CD4-positive, alpha-beta T cell (primary cell): ENCODE data around the gene FUZ. TPM values are rescaled to one million over a fixed set of nuclear protein-coding genes. Genes with fewer than 3 reads are reported as not detected.

Experiments used
- ATAC-seq: fragments of 200-7000 bp; cut with Tn5 transposase; one replicate; pipeline ENCODE4 v1.10.0; 2022; ENCODE audit warnings: mild to moderate bottlenecking; ENCODE audit not compliant: poor library complexity
- CTCF ChIA-PET: fragments of 350-600 bp; sonication (Branson Sonifier 250); formaldehyde crosslinking; loops from one replicate; lab custom pipeline; 2021; ENCODE audit warnings: antibody characterized with exemption, inconsistent platforms; lab: Charles Lee
- POLR2A ChIA-PET: fragments of 350-600 bp; sonication (Branson Sonifier 250); formaldehyde crosslinking; loops from one replicate; lab custom pipeline; 2021; ENCODE audit warnings: antibody characterized with exemption, inconsistent platforms; lab: Charles Lee
- DNase-seq, 14 experiments: peaks; one replicate each; pipeline ENCODE4 v3.0.0-alpha.2; 2013 to 2020; ENCODE audit warnings: mixed read lengths in 2 of 14
- H3K27ac ChIP-seq, 2 donors: one replicate each; pipeline versions ENCODE4 v1.5.1 to v1.7.0; 2013; ENCODE audit warnings: low read length in 2 of 2, low read depth in 1 of 2, mild to moderate bottlenecking in 1 of 2
- H3K27me3 ChIP-seq, 2 experiments: 1 replicate in 1 of 2; 2 replicates in 1 of 2; pipeline versions ENCODE4 v1.6.1 to v1.7.0; 2013; ENCODE audit warnings: low read length in 2 of 2, control low read depth in 1 of 2, mild to moderate bottlenecking in 1 of 2, moderate library complexity in 1 of 2; ENCODE audit not compliant: insufficient read depth in 2 of 2, control insufficient read depth in 1 of 2
- H3K36me3 ChIP-seq: one replicate; pipeline ENCODE4 v1.6.1; 2013; ENCODE audit warnings: low read length, control low read depth; ENCODE audit not compliant: insufficient read depth
- H3K4me1 ChIP-seq: one replicate; pipeline ENCODE4 v1.6.1; 2013; ENCODE audit warnings: low read length, control low read depth; ENCODE audit not compliant: insufficient read depth
- H3K4me3 ChIP-seq: one replicate; pipeline ENCODE4 v1.5.1; 2013; ENCODE audit warnings: mild to moderate bottlenecking, low read length, moderate library complexity
- H3K9me3 ChIP-seq, 2 experiments: 1 replicate in 1 of 2; 2 replicates in 1 of 2; pipeline versions ENCODE4 v1.6.1 to v1.7.0; 2013; ENCODE audit warnings: low read length in 2 of 2, mild to moderate bottlenecking in 2 of 2, control low read depth in 1 of 2, moderate library complexity in 1 of 2; ENCODE audit not compliant: control insufficient read depth in 1 of 2, insufficient read depth in 1 of 2
- H3K27ac Mint-ChIP-seq: one replicate; pipeline ENCODE4 v1.8.0; 2020; ENCODE audit warnings: mixed read lengths
- H3K27me3 Mint-ChIP-seq: one replicate; pipeline ENCODE4 v1.8.0; 2021; ENCODE audit warnings: mixed read lengths
- H3K36me3 Mint-ChIP-seq: one replicate; pipeline ENCODE4 v1.8.0; 2021; ENCODE audit warnings: low read depth, mixed read lengths
- H3K4me1 Mint-ChIP-seq: one replicate; pipeline ENCODE4 v1.8.0; 2021; ENCODE audit warnings: low read depth, mixed read lengths
- H3K4me3 Mint-ChIP-seq: one replicate; pipeline ENCODE4 v1.8.0; 2020; ENCODE audit warnings: mild to moderate bottlenecking, mixed read lengths
- H3K9me3 Mint-ChIP-seq: one replicate; pipeline ENCODE4 v1.8.0; 2020; ENCODE audit warnings: mixed read lengths
- intact Hi-C, 2 experiments: fragments of 100-400 bp; cut with DNase I in 1 of 2; cut with micrococcal nuclease in 1 of 2; formaldehyde crosslinking; loops; one replicate each; pipeline versions ENCODE4 v1.15.1 to v1.9.0; 2023 to 2025; cut with DNase I, micrococcal nuclease
- total RNA-seq, 174 experiments: library from RNA in 2 of 174; stranded (reverse) in 2 of 174; gene quantifications; one replicate each; pipeline ENCODE4 v1.2.3 and lab custom pipeline; 2021 to 2026
- TF ChIP-seq, protein P1 (sequence below): fragments of 200-600 bp; IDR thresholded peaks from one replicate; pipeline ENCODE4 v1.8.0; 2022; ENCODE audit warnings: antibody characterized with exemption, mild to moderate bottlenecking

Gene FUZ
- total RNA-seq, 2 experiments from 2014 or later: 14.9 to 15.2 TPM

DNA sequence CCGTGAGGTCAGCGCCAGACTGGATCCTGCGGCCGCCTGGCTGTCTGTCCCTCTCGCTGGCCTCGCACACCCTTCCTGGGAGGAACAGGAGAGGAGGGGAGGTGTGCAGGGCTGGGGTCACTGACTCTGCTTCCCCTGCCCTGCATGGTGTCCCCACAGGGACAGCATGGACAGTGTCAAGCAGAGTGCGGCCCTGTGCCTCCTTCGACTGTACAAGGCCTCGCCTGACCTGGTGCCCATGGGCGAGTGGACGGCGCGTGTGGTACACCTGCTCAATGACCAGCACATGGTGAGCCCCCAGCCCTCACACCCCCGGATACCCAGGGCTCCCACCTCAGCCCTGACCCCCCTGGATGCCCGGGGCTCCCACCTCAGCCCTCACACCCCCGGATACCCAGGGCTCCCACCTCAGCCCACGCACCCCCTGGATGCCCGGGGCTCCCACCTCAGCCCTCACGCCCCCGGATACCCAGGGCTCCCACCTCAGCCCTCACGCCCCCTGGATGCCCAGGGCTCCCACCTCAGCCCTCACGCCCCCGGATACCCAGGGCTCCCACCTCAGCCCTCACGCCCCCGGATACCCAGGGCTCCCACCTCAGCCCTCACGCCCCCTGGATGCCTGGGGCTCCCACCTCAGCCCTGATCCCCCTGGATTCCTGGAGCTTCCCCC lies 21.2 kb downstream of the FUZ start:
- Mint-ChIP-seq H3K4me3 (no peak overlapping the region), H3K4me1 (no peaks in the 10 kb centered on the region), H3K36me3 (peaks cover 75% of the 10 kb centered on the region), H3K9me3 (no peaks in the 10 kb centered on the region), H3K27me3 (no peaks in the 10 kb centered on the region), H3K27ac (no peak overlapping the region)
- no peaks in the 10 kb centered on the region for H3K9me3 ChIP-seq
- TF ChIP-seq, protein P1, sequence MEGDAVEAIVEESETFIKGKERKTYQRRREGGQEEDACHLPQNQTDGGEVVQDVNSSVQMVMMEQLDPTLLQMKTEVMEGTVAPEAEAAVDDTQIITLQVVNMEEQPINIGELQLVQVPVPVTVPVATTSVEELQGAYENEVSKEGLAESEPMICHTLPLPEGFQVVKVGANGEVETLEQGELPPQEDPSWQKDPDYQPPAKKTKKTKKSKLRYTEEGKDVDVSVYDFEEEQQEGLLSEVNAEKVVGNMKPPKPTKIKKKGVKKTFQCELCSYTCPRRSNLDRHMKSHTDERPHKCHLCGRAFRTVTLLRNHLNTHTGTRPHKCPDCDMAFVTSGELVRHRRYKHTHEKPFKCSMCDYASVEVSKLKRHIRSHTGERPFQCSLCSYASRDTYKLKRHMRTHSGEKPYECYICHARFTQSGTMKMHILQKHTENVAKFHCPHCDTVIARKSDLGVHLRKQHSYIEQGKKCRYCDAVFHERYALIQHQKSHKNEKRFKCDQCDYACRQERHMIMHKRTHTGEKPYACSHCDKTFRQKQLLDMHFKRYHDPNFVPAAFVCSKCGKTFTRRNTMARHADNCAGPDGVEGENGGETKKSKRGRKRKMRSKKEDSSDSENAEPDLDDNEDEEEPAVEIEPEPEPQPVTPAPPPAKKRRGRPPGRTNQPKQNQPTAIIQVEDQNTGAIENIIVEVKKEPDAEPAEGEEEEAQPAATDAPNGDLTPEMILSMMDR: no peak
- peaks cover 67% of the 10 kb centered on the region for H3K36me3 ChIP-seq
- ATAC-seq: no peak
- intact Hi-C loops: no loop called here
- no peaks in the 10 kb centered on the region for H3K27me3 ChIP-seq
- DNase-seq: no peak
- no peak overlapping the region for H3K27ac ChIP-seq
- POLR2A ChIA-PET: no interaction called here
- CTCF ChIA-PET: no interaction called here
- H3K4me3 ChIP-seq: no peak overlapping the region
- H3K4me1 ChIP-seq: no peaks in the 10 kb centered on the region

DNA sequence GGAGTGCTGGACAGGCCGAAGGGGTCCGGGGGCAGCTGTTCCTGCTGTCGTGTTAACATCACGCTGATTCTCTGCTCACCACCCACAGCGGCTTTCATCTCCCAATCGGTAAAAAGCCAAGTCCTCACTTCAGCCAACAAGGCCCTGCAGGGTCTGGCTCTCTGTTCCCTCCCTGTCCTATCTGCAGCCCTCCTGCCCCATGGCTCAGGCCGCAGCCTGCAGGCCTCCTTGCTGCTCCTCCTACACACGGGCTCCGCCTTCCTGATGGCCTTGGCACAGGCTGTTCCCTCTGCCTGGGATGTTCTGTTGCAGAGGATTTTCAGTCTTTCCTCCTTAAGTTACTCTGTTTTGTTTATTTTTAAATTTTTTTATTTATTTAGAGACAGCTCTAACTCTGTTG lies 22.2 kb downstream of the FUZ start:
- no peak overlapping the region for H3K4me3 Mint-ChIP-seq
- intact Hi-C loops: no loop called here
- ChIA-PET POLR2A (no interaction called here), CTCF (no interaction called here)
- Histone ChIP-seq H3K4me1 (no peaks in the 10 kb centered on the region), H3K27ac (no peak overlapping the region), H3K36me3 (peaks cover 62% of the 10 kb centered on the region), H3K27me3 (no peaks in the 10 kb centered on the region), H3K4me3 (no peak overlapping the region), H3K9me3 (no peaks in the 10 kb centered on the region)
- H3K36me3 Mint-ChIP-seq: peaks cover 73% of the 10 kb centered on the region
- H3K4me1 Mint-ChIP-seq: no peaks in the 10 kb centered on the region
- no peak overlapping the region for H3K27ac Mint-ChIP-seq
- DNase-seq: no peak
- H3K27me3 Mint-ChIP-seq: no peaks in the 10 kb centered on the region
- ATAC-seq: no peak
- TF ChIP-seq, protein P1: no peak
- no peaks in the 10 kb centered on the region for H3K9me3 Mint-ChIP-seq

DNA sequence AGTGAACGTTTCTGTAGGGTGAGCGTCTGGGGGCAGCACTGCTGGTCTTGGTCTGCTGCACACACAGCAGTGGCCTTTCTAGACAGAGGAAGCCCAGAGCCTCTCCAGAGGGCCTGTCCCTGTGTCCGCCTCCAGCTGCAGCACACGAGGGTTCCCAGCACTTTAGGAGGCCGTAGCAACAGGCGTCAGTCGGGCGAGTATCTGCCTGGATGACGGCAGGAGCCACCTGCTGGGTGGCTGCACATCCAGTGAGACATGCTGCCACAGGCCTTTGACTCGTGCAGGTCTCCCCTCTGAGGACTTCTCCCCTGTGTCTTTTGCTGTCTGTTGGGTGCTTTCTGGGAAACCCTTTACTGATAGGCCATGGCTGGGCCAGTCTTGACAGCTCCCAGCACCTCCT lies 24.2 kb downstream of the FUZ start:
- POLR2A ChIA-PET: no interaction called here
- TF ChIP-seq, protein P1: no peak
- Histone ChIP-seq H3K4me3 (no peak overlapping the region), H3K9me3 (no peaks in the 10 kb centered on the region), H3K36me3 (peaks cover 62% of the 10 kb centered on the region), H3K27me3 (no peaks in the 10 kb centered on the region), H3K4me1 (no peaks in the 10 kb centered on the region), H3K27ac (no peak overlapping the region)
- H3K27ac Mint-ChIP-seq: no peak overlapping the region
- H3K9me3 Mint-ChIP-seq: no peaks in the 10 kb centered on the region
- H3K36me3 Mint-ChIP-seq: peaks cover 69% of the 10 kb centered on the region
- intact Hi-C loops: no loop called here
- no peaks in the 10 kb centered on the region for H3K4me1 Mint-ChIP-seq
- H3K27me3 Mint-ChIP-seq: no peaks in the 10 kb centered on the region
- no peak for DNase-seq
- ATAC-seq: no peak
- CTCF ChIA-PET: no interaction called here
- H3K4me3 Mint-ChIP-seq: no peak overlapping the region
